22Rv1 (cell line): ENCODE results near the gene PDGFRB.

Experiments
- H3K27ac ChIP-seq: fragments of 450-650 bp; 2 replicates; pipeline ENCODE4 v1.5.1; 2017
- CTCF ChIP-seq: fragments of 450-650 bp; IDR thresholded peaks from 2 replicates; pipeline ENCODE4 v1.5.1; 2017; ENCODE audit warnings: mild to moderate bottlenecking
- ZFX ChIP-seq: fragments of 450-650 bp; IDR thresholded peaks from 2 replicates; pipeline ENCODE4 v1.6.1; 2017; ENCODE audit warnings: antibody characterized with exemption, borderline replicate concordance

PDGFRB gene

DNA sequence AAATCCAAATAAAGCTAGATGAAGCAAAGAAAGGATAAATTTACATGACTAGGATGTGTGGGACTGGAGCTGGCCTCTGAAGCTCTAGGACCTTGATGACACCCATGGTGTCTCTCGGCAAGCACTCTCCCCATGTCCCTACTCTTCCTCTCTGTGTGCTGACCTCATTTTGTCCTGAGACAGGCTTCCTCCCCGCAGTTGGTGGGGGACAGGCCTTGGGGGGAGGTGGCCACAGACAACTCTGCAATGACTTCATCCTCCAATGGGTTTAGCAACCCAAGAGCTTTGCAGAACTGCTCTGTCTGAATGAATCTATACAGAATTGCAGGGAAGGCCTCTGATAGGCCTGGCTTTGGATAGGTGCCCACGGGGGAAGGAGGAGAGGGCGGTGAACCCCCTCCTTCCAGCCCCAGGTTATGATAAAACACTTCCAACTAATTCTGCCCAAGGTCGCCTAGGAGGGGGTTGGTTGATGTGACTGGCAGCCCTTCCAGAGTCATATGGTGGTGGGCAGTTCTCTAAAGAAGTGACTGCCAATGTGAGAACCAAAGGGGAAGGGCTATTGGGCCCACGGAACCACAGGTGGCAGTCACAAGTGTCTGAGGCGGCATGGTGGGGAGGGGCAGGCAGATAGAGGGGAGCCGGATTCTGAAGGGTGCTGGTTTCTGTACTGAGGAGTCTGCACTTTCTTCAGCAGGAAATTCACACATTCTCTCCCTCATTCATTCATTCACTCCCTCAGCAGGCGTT is 40.3 kb upstream of the PDGFRB start:
- H3K27ac ChIP-seq: no peak overlapping the region
- TF ChIP-seq CTCF (no peak), ZFX (no peak)

DNA sequence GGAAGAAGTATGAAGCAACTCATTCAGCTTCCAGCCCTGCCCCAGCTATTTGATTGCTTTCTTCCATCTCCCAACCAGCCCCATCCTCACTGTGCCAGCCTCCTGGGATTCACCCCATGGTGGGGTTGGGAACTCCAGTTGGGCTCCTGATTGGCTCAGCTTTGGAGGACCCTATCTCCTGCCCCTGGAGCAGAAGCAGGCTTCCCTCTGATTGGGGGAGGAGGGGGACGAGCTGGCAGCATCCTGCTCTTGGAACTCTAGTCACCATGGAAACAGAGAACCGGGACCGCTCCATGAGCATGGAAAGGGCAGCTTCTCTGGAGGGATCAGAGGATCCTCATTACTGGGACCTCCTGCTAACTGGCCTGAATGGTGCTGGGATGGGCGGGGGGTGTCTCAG is 36.8 kb upstream of the PDGFRB start:
- H3K27ac ChIP-seq: no peak overlapping the region
- TF ChIP-seq ZFX (no peak), CTCF (no peak)

- no peak overlapping the region for H3K27ac ChIP-seq
- no peak for TF ChIP-seq ZFX
- no peak for TF ChIP-seq CTCF
These were observed 35.3 kb upstream of the PDGFRB start for GRCh38 chr5:150190987-150191386.

GRCh38 chr5:150190503-150190979 is 34.9 kb upstream of the PDGFRB start:
- TF ChIP-seq CTCF (no peak), ZFX (no peak)
- H3K27ac ChIP-seq: no peak overlapping the region

DNA sequence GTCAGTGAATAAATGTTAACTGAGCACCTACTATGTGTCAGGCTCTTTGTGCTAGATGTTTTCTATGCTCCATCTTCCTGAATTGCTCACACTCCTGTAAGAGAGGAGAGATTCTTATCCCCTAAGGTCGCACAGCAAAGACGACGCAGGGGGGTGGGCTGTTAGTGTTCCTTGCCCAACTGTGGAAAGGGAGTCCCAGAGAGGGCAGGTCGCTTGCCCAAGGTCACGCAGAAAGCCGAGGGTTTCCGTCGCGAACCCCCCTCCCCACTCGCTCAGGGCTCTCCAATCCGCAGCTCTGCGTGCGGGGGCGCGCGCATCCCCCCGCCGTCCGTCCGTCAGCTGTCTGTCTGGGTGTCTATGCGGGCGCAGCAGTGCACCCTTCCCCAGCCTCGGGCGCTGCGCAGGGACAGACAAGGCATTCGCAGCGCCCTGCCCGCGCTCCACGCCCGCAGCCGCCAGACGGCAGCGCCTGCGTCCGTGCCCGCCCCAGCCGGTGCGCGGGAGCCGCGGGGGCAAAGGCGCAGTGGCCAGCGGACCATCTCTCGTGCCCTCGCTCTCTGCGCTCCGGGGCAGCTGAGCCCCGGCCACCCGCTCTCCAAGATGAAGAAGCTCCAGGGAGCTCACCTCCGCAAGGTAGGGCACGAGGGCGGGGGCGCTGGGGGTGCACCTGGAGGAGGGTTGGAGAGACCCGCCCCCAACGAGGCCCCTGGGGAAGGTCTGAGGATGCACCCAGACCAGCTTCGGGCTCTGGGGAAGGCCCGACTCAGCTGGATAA is 34.3 kb upstream of the PDGFRB start, which contains the start of gene SLC6A7:
Gene SLC6A7 (plus strand): TSS at position 335 of the 775 bp plus-strand sequence. CDS start 266 bp downstream, at position 601.
- TF ChIP-seq CTCF (no peak), ZFX (no peak)
- H3K27ac ChIP-seq: no peak within 1 kb of the TSS

DNA sequence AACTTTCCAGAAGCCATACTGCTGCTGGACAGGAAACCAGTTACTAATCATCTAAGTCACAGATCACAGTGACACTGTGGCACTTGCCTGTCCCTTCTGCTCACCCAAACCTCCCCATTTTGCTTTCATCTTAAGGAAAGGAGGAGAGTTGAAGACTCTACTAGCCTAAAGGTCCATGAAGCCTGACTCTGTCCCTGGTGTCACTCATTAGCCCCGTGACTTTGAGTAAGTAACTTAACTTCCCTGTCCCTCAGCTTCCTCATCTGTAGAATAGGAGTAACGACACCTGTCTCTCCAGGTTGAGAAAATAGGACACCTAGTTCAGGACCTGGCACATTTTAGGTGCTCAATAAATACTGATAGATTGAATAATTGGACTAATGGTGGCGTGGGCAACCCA is 33.7 kb upstream of the PDGFRB start:
- H3K27ac ChIP-seq: no peak overlapping the region
- TF ChIP-seq ZFX: no peak
- no peak for TF ChIP-seq CTCF
